Lower leg skin (tissue), 3 donors: ENCODE data around the gene SOX1.

ENCODE experiments used
- POLR2A ChIP-seq, 2 donors: fragments of 450-650 bp; IDR thresholded peaks; one replicate each; pipeline ENCODE4 v1.6.1; 2016 to 2017; ENCODE audit warnings: antibody characterized with exemption in 2 of 2, mild to moderate bottlenecking in 1 of 2, moderate library complexity in 1 of 2
- TF ChIP-seq, protein P1 (sequence below), 3 donors: fragments of 450-650 bp; IDR thresholded peaks; one replicate each; pipeline ENCODE4 v1.5.1; 2016; ENCODE audit warnings: antibody characterized with exemption in 3 of 3, mild to moderate bottlenecking in 3 of 3, moderate library complexity in 2 of 3

DNA sequence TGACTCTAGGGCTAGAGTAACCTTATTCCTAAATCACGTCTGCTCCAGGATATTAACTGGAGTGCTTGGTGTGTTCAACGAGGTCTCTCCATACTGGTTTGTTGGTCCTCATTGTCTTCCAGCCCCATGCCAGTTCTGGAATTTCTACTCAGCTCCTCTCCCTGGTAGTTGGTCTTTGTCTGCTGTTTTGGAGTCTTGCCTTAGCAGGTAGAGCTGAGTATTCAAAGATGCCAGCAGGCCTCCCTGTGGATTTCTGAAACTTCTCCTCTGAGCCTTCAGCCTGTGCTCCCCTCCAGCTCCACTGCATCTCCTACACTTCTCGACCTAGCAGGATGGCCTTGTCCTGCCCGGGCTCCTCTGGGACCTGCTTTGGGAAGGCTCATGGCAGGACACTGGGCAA is 25.5 kb downstream of the SOX1 start:
- TF ChIP-seq POLR2A (IDR thresholded peaks at IDR 0.05), result no peak
- TF ChIP-seq, protein P1, sequence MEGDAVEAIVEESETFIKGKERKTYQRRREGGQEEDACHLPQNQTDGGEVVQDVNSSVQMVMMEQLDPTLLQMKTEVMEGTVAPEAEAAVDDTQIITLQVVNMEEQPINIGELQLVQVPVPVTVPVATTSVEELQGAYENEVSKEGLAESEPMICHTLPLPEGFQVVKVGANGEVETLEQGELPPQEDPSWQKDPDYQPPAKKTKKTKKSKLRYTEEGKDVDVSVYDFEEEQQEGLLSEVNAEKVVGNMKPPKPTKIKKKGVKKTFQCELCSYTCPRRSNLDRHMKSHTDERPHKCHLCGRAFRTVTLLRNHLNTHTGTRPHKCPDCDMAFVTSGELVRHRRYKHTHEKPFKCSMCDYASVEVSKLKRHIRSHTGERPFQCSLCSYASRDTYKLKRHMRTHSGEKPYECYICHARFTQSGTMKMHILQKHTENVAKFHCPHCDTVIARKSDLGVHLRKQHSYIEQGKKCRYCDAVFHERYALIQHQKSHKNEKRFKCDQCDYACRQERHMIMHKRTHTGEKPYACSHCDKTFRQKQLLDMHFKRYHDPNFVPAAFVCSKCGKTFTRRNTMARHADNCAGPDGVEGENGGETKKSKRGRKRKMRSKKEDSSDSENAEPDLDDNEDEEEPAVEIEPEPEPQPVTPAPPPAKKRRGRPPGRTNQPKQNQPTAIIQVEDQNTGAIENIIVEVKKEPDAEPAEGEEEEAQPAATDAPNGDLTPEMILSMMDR (IDR thresholded peaks at IDR 0.05), result no peak
